B cell (primary cell): ENCODE results near the gene TESK2. TPM values are rescaled to one million over a fixed set of nuclear protein-coding genes. Genes with fewer than 3 reads are reported as not detected.

Source experiments
- ATAC-seq: fragments of 200-7000 bp; cut with Tn5 transposase; one replicate; pipeline ENCODE4 v1.10.0; 2021; ENCODE audit warnings: low read depth, mild to moderate bottlenecking, moderate number of reproducible peaks, moderate library complexity
- CTCF ChIA-PET: fragments of 350-600 bp; sonication (Branson Sonifier 250); formaldehyde crosslinking; loops from one replicate; lab custom pipeline; 2021; ENCODE audit warnings: antibody characterized with exemption, inconsistent platforms; lab: Charles Lee
- POLR2A ChIA-PET: fragments of 350-600 bp; sonication (Branson Sonifier 250); formaldehyde crosslinking; loops from one replicate; lab custom pipeline; 2021; ENCODE audit warnings: antibody characterized with exemption; lab: Charles Lee
- DNase-seq: peaks from one replicate; pipeline ENCODE4 v3.0.0; 2013
- H2AFZ ChIP-seq: 2 replicates; pipeline ENCODE4 v1.6.1; 2012; ENCODE audit warnings: mild to moderate bottlenecking, low read depth, low read length; ENCODE audit not compliant: insufficient read depth, poor library complexity, severe bottlenecking
- H3K27ac ChIP-seq, 2 donors: 1 replicate in 1 of 2; 2 replicates in 1 of 2; pipeline ENCODE4 v1.5.1; 2012 to 2013; ENCODE audit warnings: low read length in 2 of 2, mild to moderate bottlenecking in 2 of 2, moderate library complexity in 1 of 2
- H3K27me3 ChIP-seq, 4 experiments: fragments of 200-600 bp in 1 of 4; sonication (generic) in 1 of 4; replicated peaks in 1 of 4; 1 replicate in 2 of 4; 2 replicates in 2 of 4; pipeline versions ENCODE4 v1.6.1 to v1.7.0; 2013 to 2016; ENCODE audit warnings: low read length in 3 of 4, mild to moderate bottlenecking in 2 of 4, mixed read lengths in 1 of 4, moderate library complexity in 1 of 4; ENCODE audit not compliant: insufficient read depth in 4 of 4, control insufficient read depth in 3 of 4; ENCODE audit errors: control extremely low read depth in 1 of 4
- H3K36me3 ChIP-seq, 2 experiments: replicated peaks in 1 of 2; 1 replicate in 1 of 2; 2 replicates in 1 of 2; pipeline versions ENCODE4 v1.6.1 to v1.7.1; 2013; ENCODE audit warnings: low read length in 1 of 2; ENCODE audit not compliant: insufficient read depth in 2 of 2, control insufficient read depth in 1 of 2; ENCODE audit errors: control extremely low read depth in 1 of 2, extremely low read depth in 1 of 2
- H3K4me1 ChIP-seq, 2 donors: fragments of 200-600 bp in 1 of 2; sonication (generic) in 1 of 2; 1 replicate in 1 of 2; 2 replicates in 1 of 2; pipeline versions ENCODE4 v1.5.1 to v1.6.1; 2013 to 2017; ENCODE audit warnings: low read length in 2 of 2; ENCODE audit not compliant: control insufficient read depth in 2 of 2, insufficient read depth in 2 of 2
- H3K4me2 ChIP-seq: replicated peaks from 2 replicates; pipeline ENCODE3; 2012; ENCODE audit warnings: mild to moderate bottlenecking, low read depth, low read length; ENCODE audit not compliant: poor library complexity, severe bottlenecking
- H3K4me3 ChIP-seq, 5 experiments: fragments of 200-600 bp in 1 of 5; sonication (generic) in 1 of 5; 1 replicate in 3 of 5; 2 replicates in 2 of 5; pipeline versions ENCODE4 v1.5.1 to v1.7.0; 2011 to 2016; ENCODE audit warnings: low read length in 4 of 5, mild to moderate bottlenecking in 4 of 5, low read depth in 2 of 5, control low read depth in 1 of 5, moderate library complexity in 1 of 5; ENCODE audit not compliant: insufficient read depth in 1 of 5; ENCODE audit errors: control extremely low read depth in 1 of 5, extremely low read depth in 1 of 5
- H3K79me2 ChIP-seq: fragments of 200-600 bp; sonication (generic); one replicate; pipeline ENCODE4 v1.6.0; 2016; ENCODE audit warnings: low read length; ENCODE audit not compliant: control insufficient read depth, insufficient read depth
- H3K9ac ChIP-seq: fragments of 200-600 bp; sonication (generic); 2 replicates; pipeline ENCODE4 v1.6.1; 2017; ENCODE audit warnings: mild to moderate bottlenecking, low read length, moderate library complexity
- H3K9me3 ChIP-seq, 3 donors: one replicate each; pipeline versions ENCODE4 v1.6.1 to v1.7.1; 2013; ENCODE audit warnings: low read length in 2 of 3; ENCODE audit not compliant: control insufficient read depth in 2 of 3, insufficient read depth in 1 of 3; ENCODE audit errors: control extremely low read depth in 1 of 3
- H4K20me1 ChIP-seq: 2 replicates; pipeline ENCODE4 v1.6.0; 2012; ENCODE audit warnings: mild to moderate bottlenecking, low read length; ENCODE audit not compliant: insufficient read depth, control insufficient read depth, poor library complexity, severe bottlenecking
- H3K27ac Mint-ChIP-seq: one replicate; pipeline ENCODE4 v1.8.0; 2021; ENCODE audit warnings: mixed read lengths
- H3K27me3 Mint-ChIP-seq: one replicate; pipeline ENCODE4 v1.8.0; 2021; ENCODE audit warnings: mixed read lengths
- H3K4me1 Mint-ChIP-seq: one replicate; pipeline ENCODE4 v1.8.0; 2021; ENCODE audit warnings: mixed read lengths
- H3K4me3 Mint-ChIP-seq: one replicate; pipeline ENCODE4 v1.8.0; 2021; ENCODE audit warnings: mixed read lengths
- H3K9me3 Mint-ChIP-seq: one replicate; pipeline ENCODE4 v1.8.0; 2022; ENCODE audit warnings: mixed read lengths; ENCODE audit not compliant: insufficient read depth
- EZH2 ChIP-seq: IDR thresholded peaks from 2 replicates; pipeline ENCODE4 v1.6.1; 2012; ENCODE audit warnings: borderline replicate concordance, low read depth, mild to moderate bottlenecking, moderate library complexity, low read length; ENCODE audit not compliant: insufficient read depth, poor library complexity, severe bottlenecking
- WGBS: methylation state at CpG from one replicate; pipeline ENCODE4 v1.1.5; 2013; ENCODE audit warnings: missing lambda C conversion rate; ENCODE audit not compliant: insufficient coverage; 5-methylcytosine and 5-hydroxymethylcytosine counted together
- intact Hi-C: fragments of 100-400 bp; cut with micrococcal nuclease; formaldehyde crosslinking; loops from one replicate; pipeline ENCODE4 v1.10.0; 2022
- polyA plus RNA-seq: library from polyadenylated mRNA; depleted of rRNA; stranded (reverse); fragments of >200 nt; gene quantifications from 2 replicates; pipeline ENCODE4 v1.2.3, GENCODE V29; 2012
- total RNA-seq, 2 donors: library from RNA; stranded (reverse); fragments of 120-200 nt in 1 of 2; gene quantifications; 1 replicate in 1 of 2; 2 replicates in 1 of 2; pipeline versions ENCODE4 v1.2.3 to v1.2.4, GENCODE V29; 2013 to 2022
- TF ChIP-seq, protein P1 (sequence below): fragments of 200-600 bp; IDR thresholded peaks from one replicate; pipeline ENCODE4 v1.8.0; 2022; ENCODE audit warnings: antibody characterized with exemption, mild to moderate bottlenecking

Gene TESK2
- total and polyA plus RNA-seq, 2 donors (not counting 1 experiment from before 2014, with no cell fraction given) = 21.7 to 27.0 TPM

- H3K27me3 ChIP-seq = no peaks in the 10 kb centered on the region
- intact Hi-C loops = no loop called here
- H3K4me3 ChIP-seq = no peak overlapping the region
- Mint-ChIP-seq H3K27me3 (no peaks in the 10 kb centered on the region), H3K27ac (no peak overlapping the region), H3K9me3 (no peaks in the 10 kb centered on the region), H3K4me3 (no peak overlapping the region), H3K4me1 (peaks cover 20% of the 10 kb centered on the region)
- H3K79me2 ChIP-seq = no peaks in the 10 kb centered on the region
- POLR2A ChIA-PET = no interaction called here
- H3K4me1 ChIP-seq = peaks cover 16 to 23% of the 10 kb centered on the region in 2 donors
- ATAC-seq = no peak
- no peak overlapping the region for H2AFZ ChIP-seq
- no peak overlapping the region for H3K9ac ChIP-seq
- H3K4me2 ChIP-seq = no peak overlapping the region
- H4K20me1 ChIP-seq = peaks cover 10% of the 10 kb centered on the region
- CTCF ChIA-PET = interaction anchor here (0.9 to 2.9 kb wide), 4 partner anchors 15 to 150 kb away, joined by 3 to 7 read pairs (median 4); no protein-coding TSS in a partner anchor
- 99% methylated on average over 13 of the region's 13 CpGs for WGBS
- H3K36me3 ChIP-seq = peaks cover 0 to 46% of the 10 kb centered on the region in 2 experiments
- no peak for DNase-seq
- H3K27ac ChIP-seq = no peak overlapping the region
- TF ChIP-seq, protein P1, sequence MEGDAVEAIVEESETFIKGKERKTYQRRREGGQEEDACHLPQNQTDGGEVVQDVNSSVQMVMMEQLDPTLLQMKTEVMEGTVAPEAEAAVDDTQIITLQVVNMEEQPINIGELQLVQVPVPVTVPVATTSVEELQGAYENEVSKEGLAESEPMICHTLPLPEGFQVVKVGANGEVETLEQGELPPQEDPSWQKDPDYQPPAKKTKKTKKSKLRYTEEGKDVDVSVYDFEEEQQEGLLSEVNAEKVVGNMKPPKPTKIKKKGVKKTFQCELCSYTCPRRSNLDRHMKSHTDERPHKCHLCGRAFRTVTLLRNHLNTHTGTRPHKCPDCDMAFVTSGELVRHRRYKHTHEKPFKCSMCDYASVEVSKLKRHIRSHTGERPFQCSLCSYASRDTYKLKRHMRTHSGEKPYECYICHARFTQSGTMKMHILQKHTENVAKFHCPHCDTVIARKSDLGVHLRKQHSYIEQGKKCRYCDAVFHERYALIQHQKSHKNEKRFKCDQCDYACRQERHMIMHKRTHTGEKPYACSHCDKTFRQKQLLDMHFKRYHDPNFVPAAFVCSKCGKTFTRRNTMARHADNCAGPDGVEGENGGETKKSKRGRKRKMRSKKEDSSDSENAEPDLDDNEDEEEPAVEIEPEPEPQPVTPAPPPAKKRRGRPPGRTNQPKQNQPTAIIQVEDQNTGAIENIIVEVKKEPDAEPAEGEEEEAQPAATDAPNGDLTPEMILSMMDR = no peak
- no peak for TF ChIP-seq EZH2
- H3K9me3 ChIP-seq = no peaks in the 10 kb centered on the region
These were observed 145.9 kb downstream of the TESK2 start for GRCh38 chr1:45345014-45345413.

GRCh38 chr1:45344499-45344898 is 146.5 kb downstream of the TESK2 start:
- Histone ChIP-seq H4K20me1 (peaks cover 10% of the 10 kb centered on the region), H3K4me1 (peaks cover 16 to 24% of the 10 kb centered on the region in 2 donors), H3K9me3 (no peaks in the 10 kb centered on the region), H3K79me2 (peaks cover 2% of the 10 kb centered on the region), H3K27ac (no peak overlapping the region), H3K27me3 (no peaks in the 10 kb centered on the region), H3K9ac (no peak overlapping the region), H2AFZ (no peak overlapping the region), H3K36me3 (peaks cover 0 to 46% of the 10 kb centered on the region in 2 experiments), H3K4me2 (no peak overlapping the region), H3K4me3 (no peak overlapping the region)
- peaks cover 23% of the 10 kb centered on the region for H3K4me1 Mint-ChIP-seq
- POLR2A ChIA-PET = no interaction called here
- no peak for ATAC-seq
- H3K27ac Mint-ChIP-seq = no peak overlapping the region
- no peak overlapping the region for H3K4me3 Mint-ChIP-seq
- CTCF ChIA-PET = interaction anchor here (1.0 to 2.9 kb wide), 4 partner anchors 16 to 156 kb away, joined by 4 to 7 read pairs (median 5); partner anchors contain the start of genes CCDC163 and MMACHC
- no peaks in the 10 kb centered on the region for H3K27me3 Mint-ChIP-seq
- 100% methylated on average over 2 of the region's 2 CpGs for WGBS
- intact Hi-C loops = no loop called here
- no peaks in the 10 kb centered on the region for H3K9me3 Mint-ChIP-seq
- no peak for DNase-seq
- no peak for TF ChIP-seq EZH2
- TF ChIP-seq, protein P1 = no peak
